Stimulated activated CD4-positive, alpha-beta T cell treated with anti-CD3 and anti-CD28 coated beads, Interleukin-1b, Interleukin-23, amount 100 ng/mL, for 4 hours (primary cell): ENCODE measurements around the gene RIPOR1.
A peak's percentile ranks its signal among the peaks of the same experiment; 100 is the strongest.
"Not testable (repeated sequence)": the region's sequence is repeated elsewhere in the genome, so short reads cannot be mapped to it uniquely, and the experiment has no call there.

Experiments
- DNase-seq, 2 donors: peaks; one replicate each; pipeline ENCODE4 v3.0.0-alpha.2; 2020; ENCODE audit warnings: low read depth in 2 of 2

Gene RIPOR1, protein sequence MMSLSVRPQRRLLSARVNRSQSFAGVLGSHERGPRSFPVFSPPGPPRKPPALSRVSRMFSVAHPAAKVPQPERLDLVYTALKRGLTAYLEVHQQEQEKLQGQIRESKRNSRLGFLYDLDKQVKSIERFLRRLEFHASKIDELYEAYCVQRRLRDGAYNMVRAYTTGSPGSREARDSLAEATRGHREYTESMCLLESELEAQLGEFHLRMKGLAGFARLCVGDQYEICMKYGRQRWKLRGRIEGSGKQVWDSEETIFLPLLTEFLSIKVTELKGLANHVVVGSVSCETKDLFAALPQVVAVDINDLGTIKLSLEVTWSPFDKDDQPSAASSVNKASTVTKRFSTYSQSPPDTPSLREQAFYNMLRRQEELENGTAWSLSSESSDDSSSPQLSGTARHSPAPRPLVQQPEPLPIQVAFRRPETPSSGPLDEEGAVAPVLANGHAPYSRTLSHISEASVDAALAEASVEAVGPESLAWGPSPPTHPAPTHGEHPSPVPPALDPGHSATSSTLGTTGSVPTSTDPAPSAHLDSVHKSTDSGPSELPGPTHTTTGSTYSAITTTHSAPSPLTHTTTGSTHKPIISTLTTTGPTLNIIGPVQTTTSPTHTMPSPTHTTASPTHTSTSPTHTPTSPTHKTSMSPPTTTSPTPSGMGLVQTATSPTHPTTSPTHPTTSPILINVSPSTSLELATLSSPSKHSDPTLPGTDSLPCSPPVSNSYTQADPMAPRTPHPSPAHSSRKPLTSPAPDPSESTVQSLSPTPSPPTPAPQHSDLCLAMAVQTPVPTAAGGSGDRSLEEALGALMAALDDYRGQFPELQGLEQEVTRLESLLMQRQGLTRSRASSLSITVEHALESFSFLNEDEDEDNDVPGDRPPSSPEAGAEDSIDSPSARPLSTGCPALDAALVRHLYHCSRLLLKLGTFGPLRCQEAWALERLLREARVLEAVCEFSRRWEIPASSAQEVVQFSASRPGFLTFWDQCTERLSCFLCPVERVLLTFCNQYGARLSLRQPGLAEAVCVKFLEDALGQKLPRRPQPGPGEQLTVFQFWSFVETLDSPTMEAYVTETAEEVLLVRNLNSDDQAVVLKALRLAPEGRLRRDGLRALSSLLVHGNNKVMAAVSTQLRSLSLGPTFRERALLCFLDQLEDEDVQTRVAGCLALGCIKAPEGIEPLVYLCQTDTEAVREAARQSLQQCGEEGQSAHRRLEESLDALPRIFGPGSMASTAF

DNA sequence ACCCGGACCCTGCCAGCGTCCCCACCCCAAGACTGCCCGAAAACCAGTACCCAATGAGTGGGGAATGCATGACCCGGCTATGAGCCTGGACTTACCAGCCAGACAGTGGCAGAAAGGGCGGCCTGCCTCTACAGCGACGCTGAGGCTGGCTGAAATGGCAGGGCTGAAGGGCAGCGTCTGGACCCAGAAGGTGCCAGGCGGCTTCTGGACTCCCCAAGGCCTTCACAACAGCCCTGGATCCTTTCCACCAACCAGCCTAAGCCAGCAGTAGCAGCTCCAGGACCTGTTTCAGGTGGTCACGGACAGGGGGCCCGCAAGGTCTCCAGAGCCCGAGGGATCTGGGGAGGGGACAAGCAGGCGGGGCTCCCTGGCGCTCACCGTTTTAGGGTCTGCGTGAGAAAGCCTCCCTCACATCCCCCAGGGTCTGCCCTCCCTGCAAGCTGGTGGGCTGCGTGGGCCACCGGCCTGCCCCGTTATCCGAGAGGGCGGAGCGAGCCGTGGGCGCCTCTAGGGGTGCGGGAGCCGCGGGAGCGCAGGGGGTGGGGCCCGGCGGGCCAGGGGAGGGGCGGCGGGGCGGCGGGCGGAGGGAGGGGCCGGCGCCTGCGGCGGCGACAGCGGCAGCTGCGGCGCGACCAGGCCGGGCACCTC, at the start of gene RIPOR1:
RIPOR1 (plus strand) TSS at position 608 of the 648 bp plus-strand sequence. CDS start 9,618 bp downstream, outside the sequence.
- DNase-seq: peak in 1 of 2 donors; percentile 47

DNA sequence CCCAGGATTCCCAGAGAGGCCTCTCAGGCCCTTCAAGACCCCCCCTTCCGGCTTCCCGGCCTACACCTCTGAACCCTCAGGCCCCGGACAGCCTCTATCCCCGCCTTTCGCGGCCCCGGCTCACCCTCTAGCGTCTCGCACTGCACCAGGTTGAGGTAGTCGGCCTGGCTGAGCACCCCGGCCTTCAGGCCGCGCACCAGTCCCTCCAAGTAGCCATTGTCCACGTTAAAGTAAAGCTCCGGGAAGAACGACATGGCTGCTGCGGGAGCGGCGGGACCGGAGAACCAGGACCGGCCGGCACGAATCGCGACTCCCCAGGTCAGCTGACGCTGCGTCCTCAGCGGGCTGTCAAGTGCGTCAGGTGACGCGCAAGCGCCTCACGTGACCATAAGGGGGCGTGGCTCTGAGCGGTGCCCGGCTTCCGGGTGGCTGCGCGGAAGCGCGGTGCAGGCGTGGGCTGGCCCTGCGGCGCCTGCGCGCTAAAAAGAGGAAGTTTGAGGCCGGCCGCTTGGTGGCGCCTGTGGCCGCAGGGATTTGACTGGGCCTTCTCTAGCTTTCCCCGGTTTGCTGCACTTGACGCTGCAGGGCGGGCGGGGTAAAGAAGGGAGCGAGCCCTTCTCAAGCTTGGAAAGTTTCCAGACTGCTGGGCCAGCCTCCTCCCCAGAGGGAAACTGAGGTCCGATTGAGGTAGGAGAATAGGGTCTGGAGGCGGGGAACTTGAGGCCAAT, 47.6 kb upstream of the RIPOR1 start, which contains the start of gene ATP6V0D1:
ATP6V0D1 (minus strand) TSS at position 325 of the 728 bp plus-strand sequence; CDS start at position 254, 71 bp downstream.
- DNase-seq: peak; percentile 98

DNA sequence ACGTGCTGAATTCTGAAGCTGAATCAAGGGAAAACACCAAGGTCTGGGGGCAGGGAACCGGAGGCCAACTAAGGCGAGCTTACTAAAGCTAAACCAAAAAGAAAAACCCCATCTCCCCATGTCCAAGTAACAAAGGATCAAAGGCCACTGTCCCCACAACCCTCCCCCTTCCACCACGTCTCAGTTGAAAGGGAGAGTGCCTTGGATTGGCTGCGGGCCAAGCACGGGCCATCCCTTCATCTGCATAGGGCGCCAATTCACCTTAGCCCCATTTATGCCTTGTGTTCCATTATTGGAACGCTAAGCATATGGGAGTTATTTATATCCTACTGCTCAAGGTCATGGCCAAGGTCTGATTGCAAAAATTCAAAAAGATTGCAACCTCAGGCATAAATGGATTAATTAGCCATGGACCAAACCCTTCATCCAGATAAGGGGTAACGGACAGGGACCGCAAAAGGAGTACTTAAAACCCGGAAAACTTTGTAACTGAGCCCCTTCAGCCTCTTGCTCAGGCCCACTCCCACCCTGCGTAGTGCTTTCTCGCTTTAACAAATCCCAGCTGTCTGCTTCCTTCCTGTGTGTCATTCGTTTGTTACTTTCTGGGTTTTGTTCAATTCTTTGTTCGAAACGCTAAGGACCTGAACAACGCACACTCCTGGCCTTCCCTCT, 46.9 kb upstream of the RIPOR1 start:
- DNase-seq: peak in 1 of 2 donors; percentile 37

DNA sequence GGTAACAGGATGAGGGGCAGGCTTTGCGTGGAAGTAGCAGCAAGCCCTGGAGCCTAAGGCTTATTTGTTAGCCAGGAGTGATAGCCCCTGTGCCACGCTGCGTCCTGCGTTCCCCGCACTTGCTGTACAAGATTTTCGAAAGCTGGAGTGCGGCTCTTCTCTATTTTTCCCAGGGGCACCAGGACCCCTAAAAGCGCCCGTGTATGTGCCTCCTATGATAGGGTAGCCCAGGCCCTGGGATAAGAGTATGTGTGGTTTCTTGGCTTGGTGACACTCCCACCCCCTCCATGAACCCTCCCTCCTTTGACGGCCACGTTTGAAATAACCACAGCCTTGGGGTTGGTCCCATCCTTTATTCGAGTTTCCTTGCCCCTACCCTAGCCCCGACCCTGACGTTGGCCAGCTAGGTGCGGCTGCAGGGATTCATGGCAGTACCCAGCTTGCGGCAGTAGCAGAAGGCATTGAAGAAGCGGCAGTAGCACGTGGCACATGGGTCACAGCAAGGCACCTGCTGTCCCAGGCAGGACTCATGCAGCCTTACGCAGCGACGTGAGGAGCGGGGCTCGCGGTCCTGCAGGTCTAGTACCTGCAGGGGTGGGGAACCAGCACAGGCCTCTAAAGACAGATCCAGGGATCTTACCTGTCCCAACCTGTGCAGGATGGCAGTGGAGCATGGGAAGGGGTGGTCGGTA, 46.2 kb upstream of the RIPOR1 start:
- DNase-seq: no peak

DNA sequence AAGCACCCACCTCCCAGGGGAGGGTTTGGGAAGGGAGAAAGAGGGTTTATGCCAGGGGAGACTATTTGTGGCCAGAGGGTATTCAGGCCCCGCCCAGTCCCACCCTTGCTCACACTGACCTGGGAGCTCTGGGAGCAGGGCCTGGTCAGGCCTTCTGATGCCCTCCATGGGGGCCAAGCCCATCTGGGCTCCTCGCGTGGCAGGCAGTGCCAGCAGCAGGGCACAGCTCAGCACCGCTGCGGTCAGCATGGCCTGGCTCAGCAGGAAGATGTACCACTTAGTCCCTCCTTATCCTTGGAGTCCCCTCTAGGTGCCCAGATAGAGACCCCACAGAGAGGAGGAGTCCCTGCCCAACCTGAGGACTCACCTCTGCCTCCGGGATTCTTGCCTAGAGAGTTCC, 45.5 kb upstream of the RIPOR1 start, which contains the start of gene AGRP:
AGRP (minus strand) TSS at position 398 of the 400 bp plus-strand sequence; CDS start at position 249, 149 bp downstream.
- DNase-seq: no peak

DNA sequence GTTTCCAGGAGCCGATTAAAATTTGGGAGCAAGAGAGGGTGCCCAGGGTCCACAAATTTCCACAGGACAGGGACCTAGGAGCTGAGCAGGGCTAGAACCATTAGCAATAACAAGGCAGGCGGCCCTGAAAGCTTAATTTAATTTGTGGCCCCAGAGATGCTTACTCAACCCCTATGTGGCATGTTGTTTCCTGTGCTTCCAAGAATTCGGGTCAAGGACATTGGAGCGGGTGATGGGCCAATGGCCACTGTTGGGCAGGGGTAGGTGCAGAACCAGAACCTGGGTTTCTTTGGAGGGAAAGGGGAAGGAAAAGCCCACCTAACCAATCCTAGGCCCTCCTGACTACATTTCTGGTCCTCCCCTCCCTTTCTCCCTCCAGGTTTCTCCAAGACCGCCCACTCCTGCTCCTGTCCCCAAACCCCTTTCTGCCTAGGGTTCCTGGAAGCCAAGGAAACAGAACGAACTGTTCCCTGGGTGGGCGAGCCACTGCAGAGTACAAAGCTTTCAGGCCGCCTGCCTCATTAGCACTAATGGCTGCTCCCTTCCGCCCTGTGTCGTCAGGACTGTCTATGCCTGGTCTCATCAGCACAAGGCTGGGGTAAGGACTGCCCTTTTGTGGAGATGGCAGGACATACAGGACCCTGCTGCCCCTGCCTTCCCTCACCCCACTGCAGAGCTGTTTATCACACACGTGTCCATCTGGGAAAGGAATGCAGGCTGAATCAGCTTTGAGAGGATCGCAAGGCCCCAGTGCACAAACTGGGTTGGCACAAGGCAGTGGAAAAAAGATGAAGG, 44.7 kb upstream of the RIPOR1 start:
- DNase-seq: no peak

DNA sequence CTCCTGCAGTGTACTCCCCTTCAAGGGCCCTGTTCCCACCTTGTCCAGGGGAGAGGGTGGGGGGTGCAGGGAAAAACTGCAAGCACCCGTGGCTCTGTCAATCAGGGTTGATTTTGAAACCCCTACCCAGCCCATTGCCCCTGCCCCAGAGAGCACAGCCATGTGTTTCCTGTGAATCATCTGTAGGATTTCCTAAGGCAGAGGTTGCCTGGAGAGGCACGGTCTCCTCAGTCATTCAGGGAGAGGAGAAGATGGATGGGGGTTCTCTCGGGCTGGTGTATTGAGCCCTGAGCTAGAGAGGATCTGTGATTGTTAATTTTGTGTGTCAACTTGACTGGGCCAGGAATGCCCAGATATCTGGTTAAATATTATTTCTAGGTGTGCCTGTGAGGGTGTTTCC, 41.8 kb upstream of the RIPOR1 start:
- no peak for DNase-seq

DNA sequence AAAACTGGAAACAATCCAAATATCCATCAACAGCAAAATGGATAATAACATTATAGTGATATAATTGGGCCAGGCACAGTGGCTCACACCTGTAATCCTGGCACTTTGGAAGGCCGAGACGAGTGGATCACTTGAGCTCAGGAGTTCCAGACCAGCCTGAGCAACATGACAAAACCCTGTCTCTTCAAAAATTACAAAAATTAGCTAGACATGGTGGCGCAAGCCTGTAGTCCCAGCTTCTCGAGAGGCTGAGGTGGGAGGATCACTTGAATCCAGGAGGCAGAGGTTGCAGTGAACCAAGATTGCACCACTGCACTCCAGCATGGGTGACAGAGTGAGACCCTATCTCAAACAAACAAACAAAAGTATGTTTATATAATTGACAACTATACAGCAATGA, 41.1 kb upstream of the RIPOR1 start:
- DNase-seq: not testable (repeated sequence)

DNA sequence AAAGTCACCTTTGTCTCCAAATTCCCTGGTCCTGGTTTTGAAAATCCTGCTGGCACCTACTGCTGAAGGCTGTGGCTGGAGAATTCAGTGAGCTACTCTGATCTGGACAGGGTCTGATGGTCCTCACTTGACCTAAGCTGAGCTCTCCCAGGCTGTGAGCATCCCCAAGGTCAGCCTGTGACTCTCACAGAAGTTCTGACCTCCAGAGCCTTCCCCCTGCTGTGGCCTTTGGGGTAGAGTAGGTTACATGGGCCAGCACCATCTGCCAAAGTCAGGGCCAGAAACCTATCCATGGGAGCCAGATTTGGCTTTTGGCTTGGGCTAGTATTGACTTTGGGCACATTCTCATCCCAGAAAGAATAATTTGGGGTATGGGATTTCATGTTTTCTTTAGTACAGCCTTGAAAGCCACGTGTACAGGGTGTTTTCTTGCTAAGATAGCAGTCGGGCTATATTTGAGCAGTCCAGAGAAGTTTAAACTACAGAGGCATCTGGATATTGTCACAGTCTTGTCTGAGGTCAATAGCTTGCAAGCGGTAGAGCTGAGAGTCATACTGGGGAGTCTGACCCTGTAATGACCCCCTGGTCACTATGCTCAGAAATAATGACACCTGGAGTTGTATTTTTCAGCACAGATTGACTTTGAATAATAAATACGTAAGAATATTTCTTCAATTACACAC, 39.1 kb upstream of the RIPOR1 start:
- DNase-seq: no peak

DNA sequence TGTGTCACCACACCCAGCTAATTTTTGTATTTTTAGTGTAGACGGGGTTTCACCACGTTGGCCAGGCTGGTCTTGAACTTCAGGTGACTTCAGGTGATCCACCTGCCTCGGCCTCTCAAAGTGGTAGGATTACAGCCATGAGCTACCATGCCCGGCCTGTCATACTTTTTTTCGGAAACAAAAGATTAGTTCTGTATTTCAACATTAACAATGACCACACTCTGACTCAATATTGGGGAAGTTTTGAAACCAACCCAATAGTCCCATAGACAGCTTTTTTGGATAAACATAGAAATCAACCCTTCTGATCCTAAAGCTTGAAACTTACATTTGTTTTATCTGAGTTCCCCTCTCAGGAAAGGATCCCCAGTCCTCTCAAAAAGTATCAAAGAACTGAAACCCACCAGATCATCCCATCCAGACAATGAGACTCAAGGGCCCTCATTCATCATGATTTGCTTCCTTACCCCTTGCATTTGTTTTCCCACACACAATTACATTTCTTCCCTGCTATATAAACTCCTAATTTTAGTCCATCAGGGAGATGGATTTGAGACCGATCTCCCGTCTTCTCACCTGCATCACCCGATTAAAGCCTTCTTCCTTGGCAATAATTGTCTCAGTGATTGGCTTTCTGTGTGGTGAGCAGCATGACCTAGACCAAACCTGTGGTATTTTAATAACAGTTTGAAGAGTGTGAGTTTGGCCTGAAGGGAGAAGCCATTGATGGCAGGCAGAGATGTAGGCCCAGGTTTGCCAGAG, 38.1 kb upstream of the RIPOR1 start:
- no peak for DNase-seq

DNA sequence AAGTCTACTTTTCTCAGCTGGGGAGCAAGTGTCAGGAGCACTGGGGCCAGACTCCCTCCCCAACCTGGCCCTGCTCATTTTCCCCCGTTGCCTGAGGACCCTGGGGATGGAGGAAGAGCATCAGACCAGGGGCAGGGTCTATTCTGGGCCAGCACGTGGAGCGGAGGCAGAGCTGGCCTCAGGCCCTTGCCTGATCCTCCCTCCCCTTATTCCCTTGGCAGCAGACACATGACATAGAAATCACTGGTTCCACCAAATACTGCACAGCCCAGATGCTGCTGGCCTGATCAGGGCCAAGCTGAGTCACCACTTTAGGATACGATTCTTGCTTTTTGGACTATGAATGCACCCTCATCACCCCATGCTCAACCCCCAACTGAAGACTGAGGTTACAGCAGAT, 29.5 kb upstream of the RIPOR1 start:
- no peak for DNase-seq

DNA sequence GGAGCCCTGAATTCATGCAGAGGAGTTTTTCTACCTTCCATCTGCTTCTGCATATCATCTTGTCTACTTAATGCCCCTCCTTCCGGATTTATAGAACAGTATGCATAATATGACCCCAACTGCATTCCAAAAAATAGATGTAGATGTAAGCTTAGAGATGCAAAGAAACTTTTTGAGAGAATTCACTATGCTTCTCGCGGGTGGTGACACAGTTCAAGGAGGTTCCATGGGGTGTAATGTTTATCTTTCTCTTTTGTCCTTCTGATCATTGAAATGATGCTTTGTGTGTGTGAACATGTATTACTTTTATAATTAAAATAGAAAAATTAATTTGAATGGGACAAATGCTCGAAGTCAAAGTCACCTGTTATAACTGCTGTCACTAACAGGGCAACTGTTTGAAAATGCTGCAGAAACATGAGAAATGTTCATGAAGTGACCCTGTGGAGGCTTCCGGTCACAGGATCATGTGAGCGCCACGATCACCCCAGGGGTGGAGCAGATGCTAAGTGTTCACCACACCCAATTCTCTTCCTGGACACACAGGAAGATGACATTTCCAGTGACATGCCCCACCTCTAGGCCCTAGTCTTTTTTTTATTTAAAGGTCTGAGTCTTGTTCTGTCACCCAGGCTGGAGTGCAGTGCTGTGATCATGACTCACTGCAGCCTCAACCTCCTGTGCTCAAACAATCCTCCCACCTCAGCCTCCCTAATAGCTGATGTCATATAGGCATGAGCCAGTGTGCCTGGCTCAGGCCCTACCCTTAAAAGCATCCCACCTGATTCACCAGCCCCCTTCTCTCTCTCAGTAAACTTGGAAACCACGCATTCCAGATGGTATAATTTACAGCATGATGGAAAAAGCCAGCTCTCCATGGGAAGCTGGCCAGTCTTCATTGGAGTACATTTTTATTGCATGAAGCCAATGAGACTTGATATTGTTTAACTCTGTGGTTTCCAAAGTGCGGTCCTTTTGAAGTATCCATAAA, 24.3 kb upstream of the RIPOR1 start:
- DNase-seq: no peak

DNA sequence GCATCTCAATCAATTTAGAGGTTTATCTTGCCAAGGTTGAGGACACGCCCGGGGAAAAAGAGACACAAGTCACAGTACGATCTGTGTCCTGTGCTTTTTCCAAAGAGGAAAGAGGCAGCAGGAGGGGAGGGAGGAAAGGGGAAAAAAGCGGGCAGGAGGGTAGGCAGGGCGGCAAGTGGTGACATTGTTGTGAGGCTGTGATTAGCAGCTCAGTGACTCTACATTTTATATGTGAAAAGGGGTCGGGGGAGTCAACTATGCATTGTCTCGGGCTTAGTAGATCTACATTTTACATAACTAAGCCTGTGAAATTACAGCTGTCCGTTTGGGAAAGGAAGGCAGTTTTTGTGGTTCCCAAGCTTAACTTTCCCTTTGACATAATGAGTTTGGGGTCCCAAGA, 22.2 kb upstream of the RIPOR1 start:
- DNase-seq: no peak

DNA sequence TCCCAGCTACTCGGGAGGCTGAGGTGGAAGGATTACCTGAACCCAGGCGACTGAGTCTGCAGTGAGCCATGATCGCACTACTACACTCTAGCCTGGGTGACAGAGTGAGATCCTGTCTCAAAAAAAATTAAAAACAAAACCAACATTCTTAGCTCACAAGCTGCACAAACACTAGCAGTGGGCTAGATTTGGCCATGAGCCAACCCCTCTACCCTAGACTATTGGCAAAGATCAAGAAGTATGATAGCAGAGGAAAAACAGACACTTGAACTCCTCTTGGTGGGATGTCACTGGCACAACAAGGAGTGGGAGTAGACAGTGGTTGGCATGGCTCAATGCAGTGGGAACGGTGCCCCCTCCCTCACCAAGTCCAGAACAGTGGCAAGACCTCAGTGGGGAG, 19.6 kb upstream of the RIPOR1 start:
- no peak for DNase-seq

DNA sequence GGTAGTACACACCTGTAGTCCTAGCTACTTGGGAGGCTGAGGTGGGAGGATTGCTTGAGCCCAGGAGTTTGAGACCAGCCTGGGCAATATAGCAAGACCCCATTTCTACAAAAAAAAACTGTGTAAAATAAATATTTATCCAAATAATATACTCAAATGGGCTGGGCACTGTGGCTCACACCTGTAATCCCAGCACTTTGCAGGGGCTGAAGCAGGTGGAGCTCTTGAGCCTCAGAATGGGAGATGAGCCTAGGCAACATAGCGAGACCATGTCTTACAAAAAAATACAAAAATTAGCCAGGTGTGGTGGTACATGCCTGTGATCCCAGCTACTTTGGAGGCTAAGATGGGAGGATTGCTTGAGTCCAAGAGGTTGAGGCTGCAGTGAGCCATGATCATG, 14.7 kb upstream of the RIPOR1 start:
- not testable (repeated sequence) for DNase-seq

DNA sequence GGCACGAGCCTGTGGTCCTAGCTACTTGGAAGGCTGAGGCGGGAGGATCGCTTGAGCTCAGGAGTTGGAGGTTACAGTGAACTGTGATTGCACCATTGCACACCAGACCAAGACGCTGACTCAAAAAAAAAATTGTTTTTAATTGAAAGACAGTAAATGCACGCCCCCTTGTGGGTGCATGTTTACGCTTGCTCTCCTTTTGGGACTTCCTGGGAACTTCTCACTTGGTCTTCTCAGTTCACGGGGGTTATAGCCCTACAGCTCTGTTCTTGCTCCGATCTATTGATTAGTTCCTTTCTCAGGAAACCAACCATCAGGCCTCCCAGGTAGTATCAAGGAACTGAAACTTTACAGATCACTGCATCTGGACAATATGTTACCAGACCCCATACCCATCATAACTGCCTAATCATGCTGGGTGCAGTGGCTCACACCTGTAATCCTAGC, 14.2 kb upstream of the RIPOR1 start:
- peak; percentile 67 to 68 for DNase-seq
